Measurements from ENCODE around the gene POTEJ. TPM values are rescaled to one million over a fixed set of nuclear protein-coding genes. Genes with fewer than 3 reads are reported as not detected.
"Not testable (repeated sequence)": the region's sequence is repeated elsewhere in the genome, so short reads cannot be mapped to it uniquely, and the experiment has no call there.

The POTEJ gene
- total RNA-seq, 1 experiment from 2014 or later: not detected

DNA sequence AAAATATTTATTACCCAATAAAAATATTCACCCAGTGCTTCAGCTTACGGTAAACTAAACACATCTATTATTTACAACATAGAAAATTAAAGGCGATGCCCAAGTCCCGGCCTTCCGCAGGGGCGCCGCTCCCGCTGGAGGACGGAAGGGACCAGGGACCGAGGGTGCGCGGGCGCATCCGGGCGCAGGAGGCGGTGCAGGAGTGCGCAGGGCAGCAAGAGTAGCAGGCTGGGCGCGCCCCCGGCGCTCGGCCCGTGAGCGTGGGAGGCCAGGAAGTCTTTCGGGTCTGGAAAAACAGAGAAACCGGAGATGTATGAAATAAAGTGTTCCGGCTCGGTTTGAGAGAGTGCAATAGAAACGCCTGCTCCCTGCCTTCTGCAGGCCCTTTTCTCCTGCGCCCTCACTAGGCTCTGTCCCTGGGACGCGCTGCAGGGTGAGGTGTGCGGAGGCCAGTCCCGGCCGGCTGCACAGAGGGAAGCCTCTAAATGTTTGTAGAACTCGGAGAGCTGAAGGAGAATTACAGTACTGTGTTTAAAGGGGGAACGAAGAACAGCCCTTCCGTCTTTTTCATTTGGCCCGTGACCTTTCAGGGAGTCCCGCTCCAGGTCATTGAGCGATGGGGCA is 18.3 kb upstream of the POTEJ start:
- not testable (repeated sequence) for H3K36me3 ChIP-seq (replicated peaks; ENCODE audit: control insufficient read depth, insufficient read depth, low read length); DNase-seq; H3K27me3 ChIP-seq (ENCODE audit: control insufficient read depth, insufficient read depth, low read length); H3K4me3 ChIP-seq (ENCODE audit: insufficient read depth, low read depth, low read length)

DNA sequence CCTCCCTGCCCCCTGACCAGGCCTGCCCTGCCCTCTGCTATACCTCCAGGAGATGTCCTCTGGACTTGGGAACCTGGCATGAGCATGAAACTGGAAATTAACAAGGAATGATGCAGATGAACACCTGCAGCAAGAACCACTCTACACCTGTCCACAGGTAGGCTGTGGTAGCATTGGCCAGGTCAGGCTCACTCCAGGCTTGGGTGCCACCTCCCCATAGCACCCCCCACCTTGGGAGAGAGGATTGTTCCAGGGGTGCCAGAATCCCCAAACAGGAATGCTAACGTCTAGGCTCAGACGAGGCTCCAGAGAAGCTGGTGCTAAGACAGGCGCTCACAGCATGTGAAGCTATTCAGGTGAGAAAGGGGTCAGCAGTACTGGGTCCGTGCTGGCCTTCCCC is 17.2 kb upstream of the POTEJ start:
- H3K36me3 ChIP-seq (replicated peaks; ENCODE audit: control insufficient read depth, insufficient read depth, low read length); H3K4me3 ChIP-seq (ENCODE audit: insufficient read depth, low read depth, low read length); H3K27me3 ChIP-seq (ENCODE audit: control insufficient read depth, insufficient read depth, low read length); DNase-seq: not testable (repeated sequence)

DNA sequence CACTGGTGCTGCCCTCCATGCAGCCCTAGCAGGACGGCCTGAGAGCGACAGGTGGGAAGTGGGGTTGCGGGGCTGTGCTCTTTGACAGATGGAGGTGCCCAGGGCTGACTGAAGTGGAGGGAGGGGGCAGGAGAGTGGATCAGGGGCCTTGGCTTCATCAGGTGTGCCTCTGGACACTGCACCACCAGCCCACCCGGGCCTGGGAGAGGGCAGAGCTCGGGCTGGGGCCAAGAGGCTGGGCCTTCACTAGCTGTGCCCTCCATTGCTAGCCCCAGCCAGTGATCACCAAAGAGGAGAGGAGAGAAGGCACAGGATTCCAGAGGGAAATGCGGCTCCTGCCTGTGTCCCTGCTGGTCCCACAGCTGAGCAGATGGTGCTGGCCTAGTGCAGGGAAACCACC is 14.5 kb upstream of the POTEJ start:
- H3K4me3 ChIP-seq (ENCODE audit: insufficient read depth, low read depth, low read length); DNase-seq; H3K36me3 ChIP-seq (replicated peaks; ENCODE audit: control insufficient read depth, insufficient read depth, low read length); H3K27me3 ChIP-seq (ENCODE audit: control insufficient read depth, insufficient read depth, low read length): not testable (repeated sequence)

GRCh38 chr2:130597994-130598393 is 13.2 kb upstream of the POTEJ start:
- DNase-seq; H3K4me3 ChIP-seq (ENCODE audit: insufficient read depth, low read depth, low read length); H3K36me3 ChIP-seq (replicated peaks; ENCODE audit: control insufficient read depth, insufficient read depth, low read length); H3K27me3 ChIP-seq (ENCODE audit: control insufficient read depth, insufficient read depth, low read length): not testable (repeated sequence)

- DNase-seq; H3K27me3 ChIP-seq (ENCODE audit: control insufficient read depth, insufficient read depth, low read length); H3K4me3 ChIP-seq (ENCODE audit: insufficient read depth, low read depth, low read length); H3K36me3 ChIP-seq (replicated peaks; ENCODE audit: control insufficient read depth, insufficient read depth, low read length): not testable (repeated sequence)
These were observed 12.8 kb upstream of the POTEJ start for GRCh38 chr2:130598463-130598862.

GRCh38 chr2:130599393-130599792 is 11.8 kb upstream of the POTEJ start, which contains the start of gene CFC1:
Gene CFC1 (minus strand): TSS chr2:130599575. CDS start chr2:130599287, 288 bp downstream.
- DNase-seq; H3K4me3 ChIP-seq (ENCODE audit: insufficient read depth, low read depth, low read length); H3K36me3 ChIP-seq (replicated peaks; ENCODE audit: control insufficient read depth, insufficient read depth, low read length); H3K27me3 ChIP-seq (ENCODE audit: control insufficient read depth, insufficient read depth, low read length): not testable (repeated sequence)

- H3K4me3 ChIP-seq (ENCODE audit: insufficient read depth, low read depth, low read length); H3K36me3 ChIP-seq (replicated peaks; ENCODE audit: control insufficient read depth, insufficient read depth, low read length); H3K27me3 ChIP-seq (ENCODE audit: control insufficient read depth, insufficient read depth, low read length); DNase-seq: not testable (repeated sequence)
These were observed 11.3 kb upstream of the POTEJ start for GRCh38 chr2:130599926-130600325.

DNA sequence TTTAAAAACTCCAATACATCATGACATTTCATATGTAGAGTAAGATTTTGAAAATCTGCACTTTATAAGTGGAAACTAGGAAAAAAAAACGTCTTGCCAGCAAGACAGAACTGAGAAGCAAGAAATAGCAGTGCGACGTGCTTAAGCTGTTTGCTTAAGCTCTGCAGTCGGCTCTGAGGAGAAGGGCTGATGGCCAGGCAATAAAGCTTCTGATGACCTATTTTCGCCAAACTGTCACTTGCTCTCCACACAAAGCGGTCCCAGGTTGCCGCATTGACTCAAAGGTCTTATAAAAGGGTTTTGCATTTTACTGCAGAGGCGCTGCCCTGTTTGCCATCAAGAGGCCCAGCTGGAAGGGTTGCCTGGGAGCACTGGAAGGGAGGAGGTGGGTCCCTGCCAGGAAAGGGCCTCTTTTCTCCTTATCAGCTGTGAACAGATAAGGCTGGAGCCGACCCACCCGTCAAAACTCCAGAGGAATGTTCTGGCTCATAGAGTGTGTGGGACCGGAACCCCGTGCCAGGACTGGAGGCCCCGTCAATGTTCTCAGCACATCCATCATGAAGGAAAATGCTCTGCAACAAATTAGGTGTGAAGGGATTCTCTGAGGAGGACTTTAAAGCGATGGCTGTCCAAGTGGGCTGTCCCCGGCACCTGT is 9.5 kb upstream of the POTEJ start:
- not testable (repeated sequence) for DNase-seq; H3K4me3 ChIP-seq (ENCODE audit: insufficient read depth, low read depth, low read length); H3K27me3 ChIP-seq (ENCODE audit: control insufficient read depth, insufficient read depth, low read length); H3K36me3 ChIP-seq (replicated peaks; ENCODE audit: control insufficient read depth, insufficient read depth, low read length)

- not testable (repeated sequence) for H3K4me3 ChIP-seq (ENCODE audit: insufficient read depth, low read depth, low read length); DNase-seq; H3K36me3 ChIP-seq (replicated peaks; ENCODE audit: control insufficient read depth, insufficient read depth, low read length); H3K27me3 ChIP-seq (ENCODE audit: control insufficient read depth, insufficient read depth, low read length)
These were observed 2.8 kb upstream of the POTEJ start for GRCh38 chr2:130608276-130609001.

GRCh38 chr2:130609002-130609920 is 2.0 kb upstream of the POTEJ start:
- not testable (repeated sequence) for H3K36me3 ChIP-seq (replicated peaks; ENCODE audit: control insufficient read depth, insufficient read depth, low read length); DNase-seq; H3K27me3 ChIP-seq (ENCODE audit: control insufficient read depth, insufficient read depth, low read length)

GRCh38 chr2:130610486-130610885 is 754 bp upstream of the POTEJ start:
- H3K36me3 ChIP-seq (replicated peaks; ENCODE audit: control insufficient read depth, insufficient read depth, low read length); DNase-seq; H3K27me3 ChIP-seq (ENCODE audit: control insufficient read depth, insufficient read depth, low read length); H3K4me3 ChIP-seq (ENCODE audit: insufficient read depth, low read depth, low read length): not testable (repeated sequence)

More at GRCh38 chr2:130609002-130609920, 2.0 kb upstream of the POTEJ start:
- H3K4me3 ChIP-seq (ENCODE audit: insufficient read depth, low read depth, low read length): not testable (repeated sequence)

DNA sequence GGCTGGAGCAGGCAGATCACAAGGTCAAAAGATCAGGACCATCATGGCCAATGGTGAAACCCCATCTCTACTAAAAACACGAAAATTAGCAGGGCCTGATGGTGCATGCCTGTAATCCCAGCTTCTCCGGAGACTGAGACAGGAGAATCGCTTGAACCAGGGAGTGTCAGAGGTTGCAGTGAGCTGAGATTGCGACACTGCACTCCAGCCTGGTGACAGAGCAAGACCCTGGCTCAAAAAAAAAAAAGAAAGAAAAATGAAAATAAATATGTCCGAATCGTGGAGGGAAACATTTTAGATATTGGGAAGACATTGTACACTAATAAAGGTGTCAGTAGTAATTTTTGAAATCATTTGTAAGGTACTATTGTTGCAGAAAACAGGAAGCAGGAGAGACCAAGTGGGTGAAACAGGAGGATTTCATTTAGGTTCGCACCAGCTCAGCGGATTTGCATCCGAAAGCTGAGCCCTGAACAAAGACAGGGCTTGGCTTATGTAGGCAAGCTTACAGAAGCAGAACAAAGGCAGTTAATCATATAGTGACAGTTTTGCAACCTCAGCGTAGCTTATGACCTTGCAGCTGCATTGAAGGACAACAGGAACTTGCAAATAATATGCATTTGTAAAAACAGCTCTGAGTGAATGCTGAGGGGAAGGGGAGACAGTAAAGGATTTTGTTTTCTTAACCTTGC is 17.7 kb downstream of the POTEJ start:
- not testable (repeated sequence) for H3K36me3 ChIP-seq (replicated peaks; ENCODE audit: control insufficient read depth, insufficient read depth, low read length); H3K4me3 ChIP-seq (ENCODE audit: insufficient read depth, low read depth, low read length); H3K27me3 ChIP-seq (ENCODE audit: control insufficient read depth, insufficient read depth, low read length); DNase-seq

DNA sequence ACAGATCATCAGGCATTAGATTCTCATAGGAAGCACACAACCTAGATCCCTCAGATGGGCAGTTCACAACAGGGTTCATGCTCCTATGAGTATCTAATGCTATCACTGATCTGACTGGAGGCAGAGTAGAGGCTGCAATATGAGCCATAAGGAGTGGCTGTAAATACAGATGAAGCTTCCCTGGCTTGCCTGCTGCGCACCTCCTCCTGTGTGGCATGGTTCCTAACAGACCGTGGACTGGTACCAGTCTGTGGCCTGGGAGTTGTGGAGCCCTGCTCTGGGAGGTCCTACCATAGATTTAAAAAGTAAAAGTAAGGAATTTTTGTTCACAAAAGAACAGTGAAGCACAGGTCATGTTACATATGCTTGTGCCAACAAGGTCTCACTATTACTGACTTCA is 27.7 kb downstream of the POTEJ start:
- DNase-seq; H3K36me3 ChIP-seq (replicated peaks; ENCODE audit: control insufficient read depth, insufficient read depth, low read length); H3K4me3 ChIP-seq (ENCODE audit: insufficient read depth, low read depth, low read length); H3K27me3 ChIP-seq (ENCODE audit: control insufficient read depth, insufficient read depth, low read length): not testable (repeated sequence)

- not testable (repeated sequence) for H3K4me3 ChIP-seq (ENCODE audit: insufficient read depth, low read depth, low read length); H3K27me3 ChIP-seq (ENCODE audit: control insufficient read depth, insufficient read depth, low read length); H3K36me3 ChIP-seq (replicated peaks; ENCODE audit: control insufficient read depth, insufficient read depth, low read length); DNase-seq
These were observed 30.4 kb downstream of the POTEJ start for GRCh38 chr2:130641688-130642087.

Measured in H7 (cell line).